22Rv1 (cell line): ENCODE results near the gene GPLD1.
"Not testable (repeated sequence)": the region's sequence is repeated elsewhere in the genome, so short reads cannot be mapped to it uniquely, and the experiment has no call there.

Source experiments
- H3K27ac ChIP-seq: fragments of 450-650 bp; 2 replicates; pipeline ENCODE4 v1.5.1; 2017
- CTCF ChIP-seq: fragments of 450-650 bp; IDR thresholded peaks from 2 replicates; pipeline ENCODE4 v1.5.1; 2017; ENCODE audit warnings: mild to moderate bottlenecking
- ZFX ChIP-seq: fragments of 450-650 bp; IDR thresholded peaks from 2 replicates; pipeline ENCODE4 v1.6.1; 2017; ENCODE audit warnings: antibody characterized with exemption, borderline replicate concordance

GPLD1 gene

DNA sequence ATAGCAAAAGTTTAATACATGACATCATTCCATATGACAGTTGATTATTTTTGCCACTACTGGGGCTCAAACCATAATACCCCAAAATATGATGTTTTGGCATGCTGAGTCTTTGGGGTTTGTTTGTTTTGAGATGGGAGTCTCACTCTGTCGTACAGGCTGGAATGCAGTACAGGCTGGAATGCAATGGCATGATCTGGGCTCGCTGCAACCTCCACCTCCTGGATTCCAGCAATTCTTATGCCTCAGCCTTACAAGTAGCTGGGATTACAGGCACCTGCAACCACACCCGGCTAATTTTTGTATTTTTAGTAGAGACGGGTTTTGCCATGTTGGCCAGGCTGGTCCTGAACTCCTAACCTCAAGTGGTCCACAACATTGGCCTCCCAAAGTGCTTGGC lies 87.9 kb downstream of the GPLD1 start:
- H3K27ac ChIP-seq = no peak overlapping the region
- no peak for TF ChIP-seq CTCF
- no peak for TF ChIP-seq ZFX

DNA sequence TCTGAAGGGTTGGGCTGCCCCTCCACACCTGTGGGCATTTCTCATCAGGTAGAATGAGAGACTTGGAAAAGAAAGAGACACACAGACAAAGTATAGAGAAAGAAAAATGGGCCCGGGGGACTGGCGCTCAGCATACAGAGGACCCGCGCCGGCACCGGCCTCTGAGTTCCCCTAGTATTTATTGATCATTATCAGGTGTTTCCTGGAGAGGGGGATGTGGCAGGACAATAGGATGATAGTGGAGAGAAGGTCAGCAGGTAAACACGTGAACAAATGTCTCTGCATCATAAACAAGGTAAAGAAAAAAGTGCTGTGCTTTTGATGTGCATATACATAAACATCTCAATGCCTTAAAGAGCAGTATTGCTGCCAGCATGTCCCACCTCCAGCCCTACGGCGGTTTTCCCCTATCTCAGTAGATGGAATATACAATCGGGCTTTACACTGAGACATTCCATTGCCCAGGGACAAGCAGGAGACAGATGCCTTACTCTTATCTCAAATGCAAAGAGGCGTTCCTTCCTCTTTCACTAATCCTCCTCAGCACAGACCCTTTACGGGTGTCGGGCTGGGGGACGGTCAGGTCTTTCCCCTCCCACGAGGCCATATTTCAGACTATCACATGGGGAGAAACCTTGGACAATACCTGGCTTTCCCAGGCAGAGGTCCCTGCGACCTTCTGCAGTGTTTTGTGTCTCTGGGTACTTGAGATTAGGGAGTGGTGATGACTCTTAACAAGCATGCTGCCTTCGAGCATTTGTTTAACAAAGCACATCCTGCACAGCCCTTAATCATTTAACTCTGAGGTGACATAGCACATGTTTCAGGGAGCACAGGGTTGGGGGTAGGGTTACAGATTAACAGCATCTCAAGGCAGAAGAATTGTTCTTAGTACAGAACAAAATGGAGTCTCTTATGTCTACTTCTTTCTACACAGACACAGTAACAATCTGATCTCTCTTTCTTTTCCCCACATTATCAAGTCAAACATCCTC lies 89.0 kb downstream of the GPLD1 start:
- H3K27ac ChIP-seq = not testable (repeated sequence)

DNA sequence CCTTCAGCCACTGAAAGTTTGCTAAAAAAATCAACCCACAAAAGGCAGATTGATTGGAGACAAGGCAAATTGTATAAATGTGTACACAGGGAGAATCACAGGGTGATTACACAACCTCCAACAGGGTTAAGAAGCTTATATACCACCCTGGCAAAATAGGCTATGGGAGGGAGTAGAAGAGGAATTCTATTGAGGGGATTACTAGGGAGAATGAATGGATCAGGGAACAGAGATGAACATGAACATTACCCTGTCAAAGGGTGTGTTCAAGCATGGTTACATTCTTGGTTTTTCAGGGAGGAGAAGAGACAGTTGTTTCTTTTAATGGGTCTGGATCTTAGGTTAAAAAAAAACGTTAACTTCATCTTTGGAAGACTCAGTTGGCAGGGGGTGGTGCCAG lies 91.7 kb downstream of the GPLD1 start:
- H3K27ac ChIP-seq = no peak overlapping the region
- TF ChIP-seq CTCF (no peak), ZFX (no peak)

DNA sequence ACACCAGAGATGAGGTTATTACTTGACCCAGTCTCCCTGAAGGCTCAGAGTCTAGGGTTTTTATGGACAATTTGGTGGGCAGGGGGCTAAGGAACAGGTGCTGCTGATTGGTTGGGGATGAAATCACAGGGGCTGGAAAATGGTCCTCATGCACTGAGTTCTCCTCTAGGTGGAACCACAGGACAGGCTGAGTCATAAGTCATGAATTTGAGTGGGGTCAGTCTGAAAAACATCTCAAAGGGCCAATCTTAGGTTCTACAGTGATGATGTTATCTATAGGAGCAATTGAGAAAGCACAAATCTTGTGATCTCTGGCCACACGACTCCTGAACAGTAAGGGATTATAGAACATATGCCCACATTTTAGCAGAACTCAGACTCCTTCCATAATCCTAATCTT lies 92.6 kb downstream of the GPLD1 start:
- TF ChIP-seq ZFX (no peak), CTCF (no peak)
- H3K27ac ChIP-seq = no peak overlapping the region

- TF ChIP-seq ZFX (no peak), CTCF (no peak)
- H3K27ac ChIP-seq = no peak overlapping the region
Measured at GRCh38 chr6:24394780-24395437, 94.5 kb downstream of the GPLD1 start.

DNA sequence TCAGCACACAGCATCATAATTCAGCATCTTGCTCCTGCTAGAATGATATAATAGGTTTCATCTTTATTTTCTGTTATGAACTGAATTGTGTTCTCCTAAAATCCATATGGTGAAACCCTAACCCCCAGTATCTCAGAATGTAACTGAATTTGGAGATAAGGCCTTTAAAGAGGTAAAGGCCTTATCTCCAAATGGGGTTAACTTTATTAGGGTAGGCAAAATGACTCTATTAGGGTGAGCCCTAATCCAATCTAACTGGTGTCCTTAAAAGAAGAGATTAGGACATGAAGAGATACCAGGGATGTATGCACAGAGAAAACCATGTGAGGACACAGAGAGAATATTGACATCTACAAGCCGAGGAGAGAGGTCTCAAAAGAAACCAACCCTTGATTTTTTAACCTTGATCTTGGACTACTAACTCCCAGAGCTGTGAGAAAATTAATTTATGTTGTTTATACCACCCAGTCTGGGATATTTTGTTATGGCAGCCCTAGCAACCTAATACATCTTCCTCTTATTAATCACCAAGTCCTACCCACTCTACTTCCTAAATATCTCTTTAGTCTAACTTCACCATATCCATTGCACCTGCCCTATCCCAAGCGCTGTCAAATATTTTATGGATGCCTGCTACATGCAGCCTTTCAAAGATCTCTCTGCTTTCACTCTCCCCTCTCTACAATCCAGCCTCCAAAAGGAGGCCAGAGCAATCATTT lies 95.2 kb downstream of the GPLD1 start:
- no peak for TF ChIP-seq CTCF
- no peak overlapping the region for H3K27ac ChIP-seq

DNA sequence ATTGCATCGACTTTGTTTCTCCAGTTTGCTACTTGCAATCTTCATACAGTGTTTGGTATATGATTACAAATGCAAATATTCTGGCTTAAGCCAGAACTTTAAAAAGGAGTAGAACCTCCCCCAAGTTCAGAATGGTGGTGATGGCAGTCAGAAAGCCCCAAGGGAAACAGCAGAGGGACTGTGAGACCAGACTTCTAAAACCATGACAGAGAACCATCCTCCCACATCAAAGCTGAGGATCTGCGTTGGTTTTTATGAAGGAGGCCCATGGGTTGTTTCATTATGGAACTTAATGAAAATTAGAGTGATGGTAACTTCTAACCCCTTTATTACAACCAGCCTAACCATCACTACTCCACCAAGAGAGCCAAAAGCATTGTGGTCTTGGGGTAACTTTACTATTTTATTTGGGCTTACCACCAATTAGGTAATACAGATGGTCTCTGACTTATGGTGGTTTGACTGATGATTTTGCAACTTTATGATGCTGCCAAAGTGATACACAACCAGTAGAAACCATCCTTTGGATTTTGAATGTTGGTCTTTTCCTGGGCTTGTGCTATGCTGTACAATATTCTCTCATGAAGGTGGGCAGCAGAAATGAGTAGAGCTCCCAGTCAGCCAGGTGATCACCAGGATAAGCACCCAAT lies 97.5 kb downstream of the GPLD1 start:
- no peak overlapping the region for H3K27ac ChIP-seq
- TF ChIP-seq ZFX = no peak
- TF ChIP-seq CTCF = no peak
